ENCODE data around the gene MYO5B. TPM values are rescaled to one million over a fixed set of nuclear protein-coding genes. Genes with fewer than 3 reads are reported as not detected.
"Not testable (repeated sequence)": the region's sequence is repeated elsewhere in the genome, so short reads cannot be mapped to it uniquely, and the experiment has no call there.

MYO5B gene
- total RNA-seq, 2 experiments from 2014 or later: not detected

DNA sequence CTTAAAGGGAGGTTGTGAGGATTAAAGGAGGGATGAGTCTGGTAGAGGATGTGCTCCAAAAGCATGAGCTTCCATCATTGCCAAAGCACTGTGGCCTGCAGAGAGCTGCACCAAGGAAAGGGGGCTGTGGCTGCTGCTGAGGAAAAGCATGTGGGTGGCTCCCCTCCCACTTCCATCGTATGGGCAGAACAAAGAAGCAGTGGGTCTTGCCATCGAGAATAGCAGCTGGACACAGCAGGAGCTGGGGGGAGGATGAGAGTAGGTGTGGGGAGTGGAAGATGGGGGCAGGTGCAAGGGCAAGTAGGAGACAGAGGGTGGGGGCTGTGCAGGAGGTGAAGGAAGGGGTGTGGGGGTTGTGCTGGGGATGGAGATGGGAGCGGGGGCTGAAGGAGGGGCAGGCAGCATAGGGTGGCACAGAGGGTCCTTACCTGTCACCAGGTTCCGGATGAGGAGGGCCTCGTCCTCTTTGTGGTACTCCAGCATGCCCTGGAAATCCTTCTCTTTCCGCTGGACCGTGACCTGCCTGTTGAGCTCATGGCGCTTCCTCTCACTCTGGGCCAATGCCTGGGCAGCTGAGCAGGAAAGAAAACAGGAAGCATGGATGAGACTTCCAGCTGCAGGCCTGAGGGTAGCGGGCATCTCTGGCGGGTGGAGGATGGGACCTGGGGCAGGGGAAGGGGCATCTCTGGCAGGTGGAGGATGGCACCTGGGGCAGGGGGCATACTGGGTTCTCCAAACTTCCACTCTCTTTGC lies 348.1 kb downstream of the MYO5B start:
- peak overlapping the region; percentile 58 for H3K27ac Mint-ChIP-seq
- no peaks in the 10 kb centered on the region for H3K9me3 Mint-ChIP-seq
- H3K4me1 Mint-ChIP-seq: peaks cover 4% of the 10 kb centered on the region
- H3K36me3 Mint-ChIP-seq: no peaks in the 10 kb centered on the region
- no peak overlapping the region for H3K4me3 Mint-ChIP-seq
- H3K27me3 Mint-ChIP-seq: peaks cover 6% of the 10 kb centered on the region
- DNase-seq: no peak
- POLR2A ChIA-PET: no interaction called here
- ATAC-seq (ENCODE audit: low read depth): no peak

DNA sequence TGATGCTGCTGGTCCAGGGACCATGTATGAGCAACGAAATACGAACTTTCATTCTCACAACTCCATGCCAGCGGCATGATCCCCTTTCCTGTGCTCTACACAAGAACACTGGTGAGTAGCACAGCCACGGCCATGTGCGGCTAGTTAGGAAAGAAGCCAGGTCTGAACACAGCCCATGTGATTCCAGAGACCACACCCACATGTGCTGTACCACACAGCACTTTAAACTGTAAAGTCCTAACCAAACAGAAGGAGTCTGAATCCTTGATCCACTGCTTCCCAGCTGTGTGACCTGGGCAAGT lies 348.6 kb downstream of the MYO5B start:
- Mint-ChIP-seq H3K27ac (peak overlapping the region; percentile 58), H3K4me1 (peaks cover 4% of the 10 kb centered on the region), H3K4me3 (no peak overlapping the region), H3K36me3 (peaks cover 1% of the 10 kb centered on the region), H3K27me3 (peaks cover 6% of the 10 kb centered on the region), H3K9me3 (no peaks in the 10 kb centered on the region)
- DNase-seq (no peak), ATAC-seq (ENCODE audit: low read depth) (no peak)
- POLR2A ChIA-PET: no interaction called here

DNA sequence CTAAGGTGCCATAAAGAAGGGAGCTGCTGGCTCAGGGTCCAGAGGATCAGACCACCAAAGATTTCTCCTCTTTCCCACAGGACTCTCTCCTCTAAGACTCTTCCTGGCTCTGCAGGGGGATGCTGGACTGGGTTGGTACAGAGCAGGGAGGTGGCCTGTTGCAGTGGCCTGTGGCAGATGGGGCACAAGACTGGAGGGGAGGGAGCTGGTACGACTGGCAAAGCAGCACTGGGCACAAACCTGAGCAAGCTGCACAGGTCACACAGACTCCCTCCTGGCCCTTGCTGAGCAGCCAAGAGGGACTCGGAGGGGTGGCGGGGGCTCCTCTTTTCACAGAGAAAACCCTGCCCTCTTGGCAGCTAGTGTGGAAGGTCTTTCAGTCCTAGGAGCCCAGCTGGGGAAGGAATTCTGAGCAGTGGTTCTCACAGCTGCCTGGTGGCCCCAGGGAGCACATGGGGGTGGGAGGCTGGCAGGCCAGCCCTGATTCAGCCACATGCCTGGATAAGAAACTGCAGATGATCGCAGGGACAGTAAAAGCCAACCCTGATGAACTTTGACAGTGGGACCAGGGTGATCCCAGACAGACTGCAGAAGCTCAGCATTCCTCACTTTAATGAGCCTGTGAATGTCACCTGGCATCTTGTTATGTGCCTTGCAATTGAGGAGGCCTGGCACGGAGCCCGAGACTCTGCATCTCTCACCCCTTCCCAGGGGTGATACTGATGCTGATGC lies 349.2 kb downstream of the MYO5B start:
- ATAC-seq (ENCODE audit: low read depth) (no peak), DNase-seq (no peak)
- Mint-ChIP-seq H3K27me3 (peaks cover 6% of the 10 kb centered on the region), H3K4me1 (peaks cover 4% of the 10 kb centered on the region), H3K9me3 (no peaks in the 10 kb centered on the region), H3K27ac (no peak overlapping the region), H3K36me3 (peaks cover 1% of the 10 kb centered on the region), H3K4me3 (no peak overlapping the region)
- POLR2A ChIA-PET: no interaction called here

DNA sequence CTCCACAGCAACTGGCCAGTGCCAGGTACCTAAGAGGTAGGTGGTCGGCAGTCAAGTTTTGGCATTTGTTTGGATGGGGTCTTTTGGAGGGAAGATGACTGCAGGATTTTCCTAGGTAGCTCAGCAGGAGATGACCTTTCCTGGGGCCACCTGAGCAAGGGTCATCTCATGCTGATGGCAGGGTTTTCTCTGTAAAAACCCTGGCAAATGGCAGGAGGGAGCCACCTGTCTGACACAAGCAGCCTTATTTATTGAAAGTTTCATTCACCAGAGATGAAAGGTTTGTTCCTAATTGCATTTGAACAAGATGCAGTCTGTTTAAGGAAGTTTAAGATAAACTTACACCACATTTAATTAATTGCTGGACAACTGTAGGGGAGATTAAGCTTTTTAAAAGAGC lies 350.0 kb downstream of the MYO5B start:
- Mint-ChIP-seq H3K4me3 (no peak overlapping the region), H3K27me3 (peaks cover 6% of the 10 kb centered on the region), H3K9me3 (no peaks in the 10 kb centered on the region), H3K4me1 (peaks cover 4% of the 10 kb centered on the region), H3K27ac (no peak overlapping the region), H3K36me3 (peaks cover 6% of the 10 kb centered on the region)
- ATAC-seq (ENCODE audit: low read depth) (no peak), DNase-seq (no peak)
- POLR2A ChIA-PET: no interaction called here

DNA sequence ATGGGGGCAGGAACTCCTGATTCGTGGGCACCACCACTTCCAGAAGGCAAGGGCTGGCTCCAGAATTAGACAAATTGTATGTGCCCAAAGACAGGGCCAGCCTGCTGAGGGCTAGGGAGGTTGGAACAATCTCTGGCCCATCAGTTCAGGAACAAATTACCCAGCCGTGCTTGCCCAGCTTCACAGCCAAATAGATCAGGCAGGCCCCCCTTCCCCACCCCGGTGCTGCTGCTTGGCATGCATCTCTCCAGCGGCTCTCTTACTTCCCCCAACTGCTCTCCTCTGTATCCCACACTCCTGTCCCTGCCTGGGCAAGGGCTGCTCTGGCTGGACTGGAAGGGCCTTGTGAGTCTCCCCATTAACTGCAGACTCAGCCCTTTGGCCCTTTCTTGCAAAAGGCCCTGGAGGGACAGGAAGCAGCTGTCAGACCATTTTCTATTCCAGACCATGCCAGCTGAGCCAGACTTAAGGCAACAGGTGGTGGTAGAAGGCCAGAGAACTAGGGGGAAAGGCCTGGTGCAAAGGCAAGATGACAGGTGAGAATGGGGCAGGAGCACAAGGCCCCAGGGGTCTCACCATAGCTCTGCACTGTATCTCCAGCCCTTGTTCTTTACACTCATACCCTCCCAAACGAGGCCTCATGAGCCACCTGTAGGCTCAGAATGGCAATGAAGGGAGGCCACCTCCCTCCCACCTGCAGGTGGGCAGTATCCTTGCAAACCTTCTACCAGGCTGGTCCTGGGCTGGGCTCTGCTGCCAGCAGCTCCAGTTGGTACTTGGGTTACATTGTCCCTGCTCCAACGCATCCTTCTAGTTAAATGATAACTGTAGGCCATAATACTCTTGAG lies 350.9 kb downstream of the MYO5B start:
- DNase-seq (no peak), ATAC-seq (ENCODE audit: low read depth) (no peak)
- peaks cover 1% of the 10 kb centered on the region for H3K4me1 Mint-ChIP-seq
- peaks cover 6% of the 10 kb centered on the region for H3K27me3 Mint-ChIP-seq
- H3K36me3 Mint-ChIP-seq: peaks cover 6% of the 10 kb centered on the region
- no peak overlapping the region for H3K4me3 Mint-ChIP-seq
- H3K9me3 Mint-ChIP-seq: no peaks in the 10 kb centered on the region
- H3K27ac Mint-ChIP-seq: peak overlapping the region; percentile 21
- POLR2A ChIA-PET: no interaction called here

DNA sequence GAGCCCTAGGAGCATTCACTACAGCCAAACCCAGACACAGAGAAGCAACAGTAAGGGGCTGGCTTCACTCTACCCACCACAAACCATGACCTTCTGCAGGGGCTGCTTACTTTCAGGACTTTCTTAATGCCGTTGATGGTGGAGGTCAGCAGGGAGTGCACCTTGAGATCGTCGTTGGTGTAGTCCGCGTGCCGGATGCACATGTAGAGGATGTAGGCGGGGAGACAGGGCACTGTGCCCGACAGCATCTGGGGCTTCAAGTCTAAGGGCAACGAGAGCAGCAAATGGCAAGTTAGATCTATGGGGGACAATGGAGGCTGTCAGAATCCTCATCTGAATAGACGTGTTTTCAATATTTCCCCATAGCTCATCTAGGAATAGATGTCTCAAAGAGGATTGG lies 351.8 kb downstream of the MYO5B start:
- Mint-ChIP-seq H3K4me3 (no peak overlapping the region), H3K27ac (no peak overlapping the region), H3K4me1 (no peaks in the 10 kb centered on the region), H3K36me3 (peaks cover 12% of the 10 kb centered on the region), H3K9me3 (no peaks in the 10 kb centered on the region), H3K27me3 (no peaks in the 10 kb centered on the region)
- DNase-seq (no peak), ATAC-seq (ENCODE audit: low read depth) (no peak)
- POLR2A ChIA-PET: no interaction called here

DNA sequence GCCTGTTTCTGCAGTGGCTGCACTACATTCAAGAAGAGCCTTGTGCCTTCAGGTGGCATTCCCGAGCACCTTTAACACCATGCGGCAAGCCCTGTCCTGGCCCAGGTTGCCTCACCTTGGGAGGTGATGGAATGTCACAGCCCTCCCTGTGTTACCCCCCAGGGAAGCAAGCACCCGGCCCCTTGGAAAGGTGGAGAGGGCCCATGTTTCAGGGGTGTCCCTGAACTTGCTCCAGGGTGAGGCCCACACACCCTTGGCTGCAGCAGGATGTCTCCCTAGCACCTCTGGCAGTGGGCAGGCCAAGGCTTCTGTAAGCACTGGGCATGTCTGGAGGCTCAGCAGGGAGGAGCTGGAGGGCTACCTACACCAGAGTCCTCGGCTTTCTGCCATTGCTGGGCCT lies 352.3 kb downstream of the MYO5B start:
- H3K36me3 Mint-ChIP-seq: peaks cover 13% of the 10 kb centered on the region
- POLR2A ChIA-PET: no interaction called here
- no peaks in the 10 kb centered on the region for H3K9me3 Mint-ChIP-seq
- H3K27ac Mint-ChIP-seq: no peak overlapping the region
- no peaks in the 10 kb centered on the region for H3K4me1 Mint-ChIP-seq
- ATAC-seq (ENCODE audit: low read depth) (no peak), DNase-seq (no peak)
- no peaks in the 10 kb centered on the region for H3K27me3 Mint-ChIP-seq
- no peak overlapping the region for H3K4me3 Mint-ChIP-seq

DNA sequence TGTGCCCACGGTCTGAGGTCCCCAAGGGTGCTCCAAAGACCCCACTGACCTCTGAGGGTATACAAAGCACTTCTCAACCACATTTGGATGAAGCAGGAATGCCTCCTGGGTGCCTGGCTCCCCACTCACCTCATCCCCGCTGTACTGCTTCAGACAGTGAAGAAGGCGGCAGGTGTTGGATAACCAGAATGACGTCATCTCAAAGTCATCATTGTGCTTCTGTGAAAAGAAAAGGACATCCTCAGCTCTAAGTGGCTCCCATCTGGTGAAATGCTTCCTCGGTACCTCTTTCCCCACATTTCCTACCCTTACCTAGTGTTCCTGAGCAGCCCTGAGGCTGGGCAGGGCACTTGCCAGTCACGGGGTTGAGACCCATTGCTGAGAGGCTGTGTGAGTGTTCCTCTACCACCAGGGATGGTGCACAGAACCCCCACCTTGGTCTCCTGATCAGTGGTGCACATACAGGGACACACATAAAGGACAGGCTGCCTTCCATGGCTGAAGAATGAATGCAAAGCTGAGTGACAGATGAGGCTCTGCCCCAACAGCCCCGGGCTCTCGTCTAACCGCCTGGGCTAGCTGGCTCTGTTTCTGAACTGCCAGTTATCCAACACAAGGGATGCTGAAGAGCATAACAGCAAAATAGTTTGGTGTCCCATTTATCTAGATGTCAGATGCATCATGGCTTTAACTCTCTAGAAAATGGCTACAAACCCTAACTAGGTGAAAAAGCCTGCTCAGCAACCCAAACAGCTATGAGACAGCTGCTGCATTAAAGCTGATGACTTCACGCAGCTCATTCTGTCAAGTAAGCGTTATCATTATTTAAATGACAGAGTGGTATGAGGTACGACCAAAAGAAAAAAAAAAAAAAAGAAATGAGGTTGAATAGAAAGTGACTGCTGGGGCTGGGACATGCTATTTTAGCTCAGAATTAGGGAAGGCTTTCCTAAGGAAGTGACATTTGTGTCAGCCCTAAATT lies 353.4 kb downstream of the MYO5B start:
- H3K4me3 Mint-ChIP-seq: no peak overlapping the region
- H3K27ac Mint-ChIP-seq: no peak overlapping the region
- no peak for DNase-seq
- H3K4me1 Mint-ChIP-seq: no peaks in the 10 kb centered on the region
- POLR2A ChIA-PET: interaction anchor here (0.6 kb wide), 1 partner anchor 59 kb away, joined by 3 read pairs; no protein-coding TSS in a partner anchor
- H3K9me3 Mint-ChIP-seq: no peaks in the 10 kb centered on the region
- peaks cover 16% of the 10 kb centered on the region for H3K36me3 Mint-ChIP-seq
- no peaks in the 10 kb centered on the region for H3K27me3 Mint-ChIP-seq
- ATAC-seq (ENCODE audit: low read depth): no peak

DNA sequence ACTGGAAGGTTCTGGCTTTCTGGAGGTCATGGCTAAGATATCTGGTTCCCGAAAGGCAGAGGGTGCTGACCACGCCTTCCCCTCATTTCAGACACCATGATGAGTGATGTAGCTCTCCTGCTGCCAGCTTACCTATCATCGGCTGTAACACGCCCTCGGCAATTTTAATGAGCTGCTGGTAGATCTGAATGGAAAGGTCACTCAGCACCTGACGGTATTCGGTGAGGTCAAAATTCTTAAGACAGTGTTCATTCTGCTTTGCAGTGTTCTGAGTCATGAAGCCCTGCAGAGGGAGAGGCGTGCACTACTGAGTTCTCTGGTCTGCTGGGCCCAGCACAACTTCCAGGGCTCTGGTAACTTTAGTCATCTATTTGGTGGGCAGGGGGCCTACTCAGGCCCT lies 355.9 kb downstream of the MYO5B start:
- no peak overlapping the region for H3K27ac Mint-ChIP-seq
- ATAC-seq (ENCODE audit: low read depth): no peak
- no peak overlapping the region for H3K4me3 Mint-ChIP-seq
- peaks cover 16% of the 10 kb centered on the region for H3K36me3 Mint-ChIP-seq
- no peaks in the 10 kb centered on the region for H3K4me1 Mint-ChIP-seq
- no peaks in the 10 kb centered on the region for H3K27me3 Mint-ChIP-seq
- POLR2A ChIA-PET: no interaction called here
- H3K9me3 Mint-ChIP-seq: no peaks in the 10 kb centered on the region
- DNase-seq: no peak

DNA sequence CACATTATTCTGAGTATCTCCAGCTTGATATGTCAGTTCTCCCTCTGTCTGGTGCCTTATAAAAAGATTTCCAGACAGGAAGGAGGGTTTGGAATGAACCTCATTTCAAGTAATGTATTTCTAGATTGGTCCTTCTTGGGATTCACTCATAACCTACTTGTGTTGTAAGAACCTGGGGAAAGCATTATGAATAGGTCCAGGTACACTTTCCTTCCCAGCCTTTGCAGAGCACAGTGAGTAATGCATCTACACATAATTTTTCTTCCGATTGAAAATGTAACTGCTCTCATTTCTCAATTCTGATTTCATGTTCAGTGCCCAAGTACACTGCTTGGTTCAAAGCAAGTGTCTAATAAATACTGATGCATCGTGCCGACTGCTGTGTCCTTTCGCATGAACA lies 356.6 kb downstream of the MYO5B start:
- Mint-ChIP-seq H3K36me3 (peaks cover 16% of the 10 kb centered on the region), H3K9me3 (no peaks in the 10 kb centered on the region), H3K27me3 (no peaks in the 10 kb centered on the region), H3K27ac (no peak overlapping the region), H3K4me1 (no peaks in the 10 kb centered on the region), H3K4me3 (no peak overlapping the region)
- POLR2A ChIA-PET: no interaction called here
- DNase-seq: no peak
- ATAC-seq (ENCODE audit: low read depth): no peak

DNA sequence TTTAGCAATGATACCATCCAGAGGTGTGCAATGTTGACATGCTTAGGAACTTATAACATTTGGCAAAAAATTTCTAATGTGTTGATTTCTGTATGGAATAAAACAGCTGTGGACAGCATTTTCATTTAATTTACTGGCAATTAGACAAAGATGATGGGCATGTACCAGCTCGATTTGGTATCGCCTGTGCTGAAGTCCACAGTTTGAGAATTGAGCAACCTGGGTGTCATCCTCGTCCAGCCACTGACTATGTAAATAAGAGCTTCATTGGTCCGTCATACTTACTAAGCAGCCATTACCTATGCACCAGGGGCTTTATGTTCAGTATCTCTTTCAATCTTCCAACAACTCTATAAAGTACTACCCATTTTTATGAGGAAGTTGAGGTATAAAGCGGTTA lies 357.1 kb downstream of the MYO5B start:
- no peaks in the 10 kb centered on the region for H3K4me1 Mint-ChIP-seq
- ATAC-seq (ENCODE audit: low read depth) (no peak), DNase-seq (no peak)
- no peaks in the 10 kb centered on the region for H3K9me3 Mint-ChIP-seq
- H3K27ac Mint-ChIP-seq: no peak overlapping the region
- no peak overlapping the region for H3K4me3 Mint-ChIP-seq
- no peaks in the 10 kb centered on the region for H3K27me3 Mint-ChIP-seq
- POLR2A ChIA-PET: no interaction called here
- H3K36me3 Mint-ChIP-seq: peaks cover 16% of the 10 kb centered on the region

DNA sequence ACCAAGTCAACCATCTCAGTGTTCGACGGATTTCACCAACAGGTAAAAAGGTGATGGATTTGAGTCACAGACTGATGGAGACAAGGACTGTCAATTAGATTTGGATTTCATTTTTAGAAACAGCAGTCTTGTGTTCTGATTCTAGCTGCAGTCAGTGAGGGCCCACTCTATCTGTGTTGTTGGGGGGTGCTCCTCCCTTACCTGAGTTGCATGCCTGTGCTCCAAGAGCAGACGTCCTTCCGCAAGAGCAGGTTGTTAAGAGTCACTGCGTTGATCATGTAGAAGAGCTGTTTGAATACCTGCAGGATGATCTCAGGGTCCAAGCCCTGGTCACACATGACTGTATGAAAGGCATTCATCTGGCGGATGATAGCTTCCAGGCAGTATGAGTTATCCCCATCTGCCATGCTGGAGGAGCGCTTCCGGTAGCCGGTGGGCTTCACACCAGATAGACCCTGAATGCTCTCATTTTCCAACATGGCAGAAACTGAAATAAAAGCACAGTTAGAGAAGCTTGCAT lies 357.6 kb downstream of the MYO5B start:
- H3K9me3 Mint-ChIP-seq; ATAC-seq (ENCODE audit: low read depth); H3K27ac Mint-ChIP-seq; H3K27me3 Mint-ChIP-seq; POLR2A ChIA-PET; H3K4me3 Mint-ChIP-seq; H3K4me1 Mint-ChIP-seq; DNase-seq: not testable (repeated sequence)
- peaks cover 16% of the 10 kb centered on the region for H3K36me3 Mint-ChIP-seq

DNA sequence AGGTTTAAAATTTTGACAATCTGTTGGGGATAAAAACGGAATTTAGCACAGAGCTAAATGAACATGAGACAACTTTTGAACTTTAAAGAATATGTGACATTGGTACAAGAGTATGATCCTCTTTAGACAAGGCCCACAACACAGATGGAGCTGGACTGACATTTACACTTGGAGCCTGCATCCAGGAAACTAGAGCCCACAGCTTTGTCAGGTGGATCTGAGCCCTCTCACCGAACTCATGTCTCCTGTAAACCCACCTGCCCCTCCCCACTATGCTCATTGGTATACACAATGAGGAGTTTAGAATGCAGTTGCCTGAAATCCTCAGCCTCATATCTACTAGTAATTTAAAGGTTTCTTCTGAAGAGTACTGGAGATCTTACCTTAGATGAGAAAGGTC lies 359.5 kb downstream of the MYO5B start:
- no peak overlapping the region for H3K27ac Mint-ChIP-seq

More for the DNA sequence above, 359.5 kb downstream of the MYO5B start:
- Mint-ChIP-seq H3K4me3 (no peak overlapping the region), H3K9me3 (no peaks in the 10 kb centered on the region), H3K36me3 (peaks cover 20% of the 10 kb centered on the region), H3K4me1 (no peaks in the 10 kb centered on the region), H3K27me3 (no peaks in the 10 kb centered on the region)
- ATAC-seq (ENCODE audit: low read depth) (no peak), DNase-seq (no peak)
- POLR2A ChIA-PET: no interaction called here

Data from activated naive CD8-positive, alpha-beta T cell treated with anti-CD3 and anti-CD28 coated beads, Interleukin-2, amount 10 ng/mL, durations not matched to agents 7 days and 5 days (primary cell).